Stimulated activated CD4-positive, alpha-beta T cell treated with anti-CD3 and anti-CD28 coated beads, Interleukin-2, amount 100 ng/mL, for 4 hours (primary cell): ENCODE measurements around the gene REP15.
"Not testable (repeated sequence)": the region's sequence is repeated elsewhere in the genome, so short reads cannot be mapped to it uniquely, and the experiment has no call there.

Experiments
- DNase-seq: peaks from one replicate; pipeline ENCODE4 v3.0.0-alpha.2; 2020; ENCODE audit warnings: low read depth

REP15 gene

GRCh38 chr12:27696864-27697564 is 767 bp downstream of the REP15 start:
- no peak for DNase-seq

- DNase-seq = peak; percentile 56
These were observed 7.6 kb downstream of the REP15 start for GRCh38 chr12:27703720-27704452.

GRCh38 chr12:27705263-27705662 is 9.0 kb downstream of the REP15 start:
- no peak for DNase-seq

GRCh38 chr12:27707216-27707615 is 11.0 kb downstream of the REP15 start:
- DNase-seq = no peak

GRCh38 chr12:27709212-27709931 is 13.1 kb downstream of the REP15 start:
- DNase-seq = no peak

- DNase-seq = no peak
These were observed 13.8 kb downstream of the REP15 start for GRCh38 chr12:27709932-27710591.

GRCh38 chr12:27710592-27711316 is 14.5 kb downstream of the REP15 start, which contains the start of gene MRPS35:
Gene MRPS35, plus strand, starts transcription at chr12:27710832. Its CDS starts 12 bp downstream, at chr12:27710844.
- peak; percentile 84 for DNase-seq

- no peak for DNase-seq
These were observed 15.1 kb downstream of the REP15 start for GRCh38 chr12:27711317-27711682.

- DNase-seq = no peak
These were observed 15.7 kb downstream of the REP15 start for GRCh38 chr12:27711967-27712366.

GRCh38 chr12:27723212-27723611 is 27.0 kb downstream of the REP15 start:
- DNase-seq = no peak

GRCh38 chr12:27730097-27730588 is 33.9 kb downstream of the REP15 start:
- DNase-seq = no peak

- DNase-seq = no peak
These were observed 36.0 kb downstream of the REP15 start for GRCh38 chr12:27732281-27732680.

GRCh38 chr12:27733052-27733656 is 36.9 kb downstream of the REP15 start:
- no peak for DNase-seq

GRCh38 chr12:27733791-27734190 is 37.5 kb downstream of the REP15 start:
- DNase-seq = no peak

- DNase-seq = not testable (repeated sequence)
These were observed 38.1 kb downstream of the REP15 start for GRCh38 chr12:27734321-27734720.

GRCh38 chr12:27743601-27744000 is 47.4 kb downstream of the REP15 start:
- no peak for DNase-seq

GRCh38 chr12:27745734-27746133 is 49.5 kb downstream of the REP15 start:
- not testable (repeated sequence) for DNase-seq
